Right lobe of liver (tissue), 6 donors: ENCODE measurements around the gene DTX1. TPM values are rescaled to one million over a fixed set of nuclear protein-coding genes. Genes with fewer than 3 reads are reported as not detected.

ENCODE experiments used
- ATAC-seq, 4 donors: fragments of 200-7000 bp; cut with Tn5 transposase; one replicate each; pipeline ENCODE4 v1.9.1; 2020; ENCODE audit warnings: mild to moderate bottlenecking in 4 of 4, moderate library complexity in 4 of 4
- DNase-seq, 3 donors: peaks; one replicate each; pipeline ENCODE4 v3.0.0-alpha.2; 2020
- H3K27ac ChIP-seq, 3 donors: fragments of 200-600 bp; one replicate each; pipeline ENCODE4 v1.8.0; 2022
- H3K27me3 ChIP-seq, 2 donors: fragments of 200-600 bp; one replicate each; pipeline ENCODE4 v1.8.0; 2022
- H3K36me3 ChIP-seq, 4 donors: fragments of 200-600 bp; sonication (generic) in 1 of 4; one replicate each; pipeline versions ENCODE4 v1.5.1 to v1.8.0; 2017 to 2022; ENCODE audit warnings: control low read depth in 1 of 4
- H3K4me1 ChIP-seq, 4 donors: fragments of 200-600 bp; sonication (generic) in 1 of 4; one replicate each; pipeline versions ENCODE4 v1.5.1 to v1.8.0; 2017 to 2022; ENCODE audit warnings: control low read depth in 1 of 4
- H3K4me3 ChIP-seq, 3 donors: fragments of 200-600 bp; one replicate each; pipeline ENCODE4 v1.8.0; 2022
- H3K9me3 ChIP-seq, 4 donors: fragments of 200-600 bp; sonication (generic) in 1 of 4; one replicate each; pipeline versions ENCODE4 v1.5.1 to v1.8.0; 2017 to 2022; ENCODE audit warnings: control low read depth in 1 of 4
- CTCF ChIP-seq, 4 donors: fragments of 200-600 bp in 3 of 4; fragments of 450-650 bp in 1 of 4; IDR thresholded peaks; one replicate each; pipeline versions ENCODE4 v1.5.1 to v1.8.0; 2016 to 2022; ENCODE audit warnings: antibody characterized with exemption in 4 of 4, mild to moderate bottlenecking in 2 of 4
- POLR2A ChIP-seq: fragments of 450-650 bp; IDR thresholded peaks from one replicate; pipeline ENCODE4 v1.6.1; 2017; ENCODE audit warnings: antibody characterized with exemption, mild to moderate bottlenecking
- WGBS: methylation state at CpG from one replicate; pipeline ENCODE4 v1.1.6; 2018; ENCODE audit warnings: low coverage, low lambda C conversion rate; ENCODE audit not compliant: insufficient coverage; ENCODE audit errors: missing lambda C conversion rate; 5-methylcytosine and 5-hydroxymethylcytosine counted together
- intact Hi-C, 2 donors: fragments of 100-400 bp; cut with DNase I; formaldehyde crosslinking; loops; one replicate each; pipeline versions ENCODE4 v1.11.2 to v1.14.1; 2022
- total RNA-seq, 6 experiments: library from RNA; depleted of rRNA in 2 of 6; stranded (reverse); fragments of >200 nt in 2 of 6; fragmentation: NEBNext Ultra II Directional in 3 of 6; extraction: Animal tissue kit (Norgen Biotek cat#: 25700) in 3 of 6; gene quantifications; one replicate each; pipeline versions ENCODE4 v1.1.0 to v1.2.4, GENCODE V29; 2016 to 2023
- donor health status: DM: no; HTN: yes; CAD: no.
- donor health status: DM: no; HTN: no; CAD: no.
- donor health status: DM: no; HTN: no; CAD: no.
- donor health status: DM: no; HTN: yes; CAD: no.
- donor health status: DM: no; HTN: yes; CAD: no.

DTX1 gene
- total RNA-seq, 6 experiments from 2014 or later: 1.4 to 51.2 (median 20.0) TPM

- ATAC-seq: peak; percentile 63 to 82 (median 66)
- H3K36me3 ChIP-seq: no peaks in the 10 kb centered on the region
- H3K27ac ChIP-seq: no peak within 1 kb of the TSS
- H3K4me1 ChIP-seq: no peaks in the 10 kb centered on the region
- H3K9me3 ChIP-seq: no peaks in the 10 kb centered on the region
- H3K27me3 ChIP-seq: no peaks in the 10 kb centered on the region
- DNase-seq: peak in 2 of 3 donors; percentile 35 to 52
- TF ChIP-seq CTCF (IDR thresholded peaks at IDR 0.05) (peak; percentile 18 to 48 (median 39)), POLR2A (no peak)
- H3K4me3 ChIP-seq: peak within 1 kb of the TSS in 1 of 3 donors; percentile 13
- WGBS: 2% methylated on average over 11 of the region's 68 CpGs
- intact Hi-C loops: no loop called here
These were observed 78.9 kb downstream of the DTX1 start, which contains the start of gene RASAL1 for GRCh38 chr12:113135178-113136127. Gene RASAL1 (minus strand): TSS chr12:113135761. CDS start chr12:113135462, 299 bp downstream.

GRCh38 chr12:113136128-113136989 is 79.8 kb downstream of the DTX1 start:
- no peaks in the 10 kb centered on the region for H3K9me3 ChIP-seq
- no peak overlapping the region for H3K4me3 ChIP-seq
- ATAC-seq: peak in 1 of 4 donors; percentile 61
- TF ChIP-seq CTCF (IDR thresholded peaks at IDR 0.05) (no peak), POLR2A (no peak)
- intact Hi-C loops: no loop called here
- no peak overlapping the region for H3K27ac ChIP-seq
- peak in 1 of 3 donors; percentile 7 for DNase-seq
- 26% methylated on average over 19 of the region's 21 CpGs for WGBS
- H3K27me3 ChIP-seq: no peaks in the 10 kb centered on the region
- no peaks in the 10 kb centered on the region for H3K4me1 ChIP-seq
- H3K36me3 ChIP-seq: no peaks in the 10 kb centered on the region

DNA sequence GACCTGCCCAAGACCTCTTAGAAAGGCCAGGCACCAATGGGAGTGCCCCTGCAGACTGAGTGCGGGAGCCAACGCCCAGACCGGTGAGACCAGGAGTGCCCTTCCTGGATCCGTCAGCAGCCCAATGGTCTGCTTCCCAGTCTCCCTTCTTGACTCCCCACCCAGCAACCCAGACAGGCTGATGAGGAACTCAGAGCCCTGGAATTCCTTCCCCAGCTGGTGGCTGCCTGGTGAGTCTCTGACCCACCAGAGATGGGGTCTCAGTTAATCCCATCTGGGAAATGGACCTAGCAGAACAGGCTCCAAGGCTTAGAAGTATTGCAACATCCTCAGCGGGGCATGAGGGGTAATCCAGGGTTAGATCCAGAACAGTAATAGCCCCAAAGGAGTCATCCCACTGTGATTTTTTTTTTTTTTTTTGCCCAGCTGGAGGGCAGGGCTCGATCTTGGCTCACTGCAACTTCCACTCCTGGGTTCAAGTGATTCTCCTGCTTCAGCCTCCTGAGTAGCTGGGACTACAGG is 80.5 kb downstream of the DTX1 start:
- Histone ChIP-seq H3K4me1 (no peaks in the 10 kb centered on the region), H3K27ac (no peak overlapping the region), H3K36me3 (no peaks in the 10 kb centered on the region), H3K9me3 (no peaks in the 10 kb centered on the region), H3K4me3 (no peak overlapping the region), H3K27me3 (no peaks in the 10 kb centered on the region)
- DNase-seq (peak in 1 of 3 donors; percentile 35), ATAC-seq (no peak)
- intact Hi-C loops: no loop called here
- WGBS: 75% methylated on average over 4 of the region's 6 CpGs
- TF ChIP-seq POLR2A (no peak), CTCF (IDR thresholded peaks at IDR 0.05) (no peak)
